CD14-positive monocyte (primary cell): ENCODE measurements around the gene PIEZO1. TPM values are rescaled to one million over a fixed set of nuclear protein-coding genes. Genes with fewer than 3 reads are reported as not detected.

Experiments used
- DNase-seq, 3 donors: peaks; one replicate each; pipeline ENCODE4 v3.0.0-alpha.2; 2011 to 2022
- H2AFZ ChIP-seq: 2 replicates; pipeline ENCODE4 v1.6.0; 2012; ENCODE audit warnings: mild to moderate bottlenecking, low read depth, low read length, inconsistent platforms; ENCODE audit not compliant: insufficient read depth, poor library complexity, severe bottlenecking
- H3K27ac ChIP-seq, 2 donors: 1 replicate in 1 of 2; 2 replicates in 1 of 2; pipeline ENCODE4 v1.5.1; 2012 to 2013; ENCODE audit warnings: low read length in 2 of 2, control low read depth in 1 of 2, inconsistent platforms in 1 of 2, low read depth in 1 of 2, mild to moderate bottlenecking in 1 of 2
- H3K27me3 ChIP-seq, 2 donors: one replicate each; pipeline versions ENCODE4 v1.6.0 to v1.6.1; 2011 to 2013; ENCODE audit warnings: low read length in 2 of 2; ENCODE audit not compliant: control insufficient read depth in 2 of 2, insufficient read depth in 2 of 2
- H3K36me3 ChIP-seq, 2 donors: replicated peaks in 1 of 2; 1 replicate in 1 of 2; 2 replicates in 1 of 2; pipeline versions ENCODE4 v1.5.1 to v1.6.1; 2012 to 2013; ENCODE audit warnings: low read length in 2 of 2, control low read depth in 1 of 2, inconsistent platforms in 1 of 2, mild to moderate bottlenecking in 1 of 2; ENCODE audit not compliant: insufficient read depth in 2 of 2, control insufficient read depth in 1 of 2
- H3K4me1 ChIP-seq, 2 donors: 1 replicate in 1 of 2; 2 replicates in 1 of 2; pipeline versions ENCODE4 v1.5.1 to v1.6.1; 2012 to 2013; ENCODE audit warnings: low read length in 2 of 2, control low read depth in 1 of 2, inconsistent platforms in 1 of 2, mild to moderate bottlenecking in 1 of 2, moderate library complexity in 1 of 2; ENCODE audit not compliant: insufficient read depth in 2 of 2, control insufficient read depth in 1 of 2
- H3K4me2 ChIP-seq: replicated peaks from 2 replicates; pipeline ENCODE3; 2012; ENCODE audit warnings: low read length, moderate library complexity, mild to moderate bottlenecking; ENCODE audit not compliant: poor library complexity, severe bottlenecking; ENCODE audit errors: extremely low read depth
- H3K4me3 ChIP-seq, 3 experiments: fragments of 200-600 bp in 1 of 3; sonication (generic) in 1 of 3; replicated peaks in 1 of 3; 1 replicate in 2 of 3; 2 replicates in 1 of 3; pipeline ENCODE4 v1.5.1; 2011 to 2013; ENCODE audit warnings: low read length in 3 of 3, mild to moderate bottlenecking in 3 of 3, control low read depth in 2 of 3, low read depth in 2 of 3, inconsistent platforms in 1 of 3, moderate library complexity in 1 of 3
- H3K79me2 ChIP-seq: 2 replicates; pipeline ENCODE4 v1.6.0; 2012; ENCODE audit warnings: mild to moderate bottlenecking, control low read depth, inconsistent platforms, low read length, moderate library complexity; ENCODE audit not compliant: insufficient read depth
- H3K9ac ChIP-seq: 2 replicates; pipeline ENCODE4 v1.6.0; 2017; ENCODE audit warnings: low read length, mild to moderate bottlenecking; ENCODE audit not compliant: insufficient read depth, poor library complexity, severe bottlenecking
- H3K9me3 ChIP-seq, 2 donors: replicated peaks in 1 of 2; 1 replicate in 1 of 2; 2 replicates in 1 of 2; pipeline versions ENCODE4 v1.5.1 to v1.6.1; 2012 to 2013; ENCODE audit warnings: low read length in 2 of 2, control low read depth in 1 of 2; ENCODE audit not compliant: control insufficient read depth in 1 of 2, insufficient read depth in 1 of 2
- H4K20me1 ChIP-seq: 2 replicates; pipeline ENCODE4 v1.6.0; 2012; ENCODE audit warnings: mild to moderate bottlenecking, low read length, control low read depth, moderate library complexity; ENCODE audit not compliant: insufficient read depth
- H3K27ac Mint-ChIP-seq, 7 donors: one replicate each; pipeline ENCODE4 v1.8.0; 2020; ENCODE audit warnings: mild to moderate bottlenecking in 7 of 7, mixed read lengths in 7 of 7, moderate library complexity in 6 of 7, inconsistent platforms in 2 of 7
- H3K27me3 Mint-ChIP-seq, 3 donors: one replicate each; pipeline ENCODE4 v1.8.0; 2021 to 2022; ENCODE audit warnings: low read depth in 3 of 3, mild to moderate bottlenecking in 3 of 3, mixed read lengths in 3 of 3, moderate library complexity in 3 of 3, inconsistent platforms in 1 of 3
- H3K36me3 Mint-ChIP-seq, 2 donors: one replicate each; pipeline ENCODE4 v1.8.0; 2020; ENCODE audit warnings: mixed read lengths in 2 of 2, inconsistent platforms in 1 of 2, mild to moderate bottlenecking in 1 of 2
- H3K4me1 Mint-ChIP-seq: one replicate; pipeline ENCODE4 v1.8.0; 2020; ENCODE audit warnings: mild to moderate bottlenecking, mixed read lengths
- H3K4me3 Mint-ChIP-seq, 2 donors: one replicate each; pipeline ENCODE4 v1.8.0; 2020; ENCODE audit warnings: mild to moderate bottlenecking in 2 of 2, mixed read lengths in 2 of 2, moderate library complexity in 1 of 2
- H3K9me3 Mint-ChIP-seq, 7 donors: one replicate each; pipeline ENCODE4 v1.8.0; 2020 to 2022; ENCODE audit warnings: mixed read lengths in 7 of 7, mild to moderate bottlenecking in 6 of 7, moderate library complexity in 6 of 7, inconsistent platforms in 2 of 7
- CTCF ChIP-seq: fragments of 200-600 bp; IDR thresholded peaks from one replicate; pipeline ENCODE4 v1.8.0; 2022; ENCODE audit warnings: antibody characterized with exemption, mild to moderate bottlenecking
- WGBS: methylation state at CpG from one replicate; pipeline ENCODE4 v1.1.5; 2013; ENCODE audit warnings: missing lambda C conversion rate; ENCODE audit not compliant: insufficient coverage; 5-methylcytosine and 5-hydroxymethylcytosine counted together
- intact Hi-C, 2 donors: fragments of 100-400 bp; cut with micrococcal nuclease; formaldehyde crosslinking; loops; one replicate each; pipeline versions ENCODE4 v1.15.0 to v1.15.1; 2023
- polyA plus RNA-seq, 3 donors: library from polyadenylated mRNA; depleted of rRNA in 1 of 3; unstranded in 2 of 3; stranded (reverse) in 1 of 3; fragments of 300-500 nt in 2 of 3; fragments of >200 nt in 1 of 3; fragmentation: Illumina TruSeq in 2 of 3; gene quantifications; 1 replicate in 2 of 3; 2 replicates in 1 of 3; pipeline ENCODE4 v1.2.3, GENCODE V29; 2012 to 2021

Gene PIEZO1
- polyA plus RNA-seq, 3 donors: 10.2 to 405 (median 15.0) TPM

GRCh38 chr16:88738151-88739084 lies 46.6 kb downstream of the PIEZO1 start:
- no peak overlapping the region for H3K27ac Mint-ChIP-seq

More at GRCh38 chr16:88738151-88739084, 46.6 kb downstream of the PIEZO1 start:
- intact Hi-C loops: loop anchor here (1.0 to 5.0 kb wide), 3 partner anchors 119 to 429 kb away; partner anchors contain the start of genes GALNS (in 1 of the 2) and TRAPPC2L (in 1 of the 2)
- H3K4me2 ChIP-seq: no peak overlapping the region
- peaks cover 38 to 70% of the 10 kb centered on the region in 2 donors for H3K36me3 Mint-ChIP-seq
- no peak for DNase-seq
- H4K20me1 ChIP-seq: peaks cover 100% of the 10 kb centered on the region
- TF ChIP-seq CTCF: no peak
- H3K4me1 Mint-ChIP-seq: no peaks in the 10 kb centered on the region
- H3K27me3 ChIP-seq: no peaks in the 10 kb centered on the region
- peaks cover 74 to 95% of the 10 kb centered on the region in 2 donors for H3K36me3 ChIP-seq
- H3K4me3 ChIP-seq: no peak overlapping the region
- no peak overlapping the region for H3K27ac ChIP-seq
- 86% methylated on average over 32 of the region's 41 CpGs for WGBS
- no peak overlapping the region for H2AFZ ChIP-seq
- no peaks in the 10 kb centered on the region for H3K9me3 ChIP-seq
- H3K27me3 Mint-ChIP-seq: no peaks in the 10 kb centered on the region
- H3K9ac ChIP-seq: no peak overlapping the region
- peaks cover 35% of the 10 kb centered on the region for H3K79me2 ChIP-seq
- H3K4me3 Mint-ChIP-seq: no peak overlapping the region
- H3K4me1 ChIP-seq: no peaks in the 10 kb centered on the region
- no peaks in the 10 kb centered on the region for H3K9me3 Mint-ChIP-seq
